SKM-1 treated with dmso at 0.1 percent for 144 hours (cell line): ENCODE measurements around the gene TRPV5.

Experiments
- DNase-seq: peaks from one replicate; lab custom pipeline; 2025; ENCODE audit not compliant: unreplicated experiment; lab: John Stamatoyannopoulos, UW

TRPV5 gene

DNA sequence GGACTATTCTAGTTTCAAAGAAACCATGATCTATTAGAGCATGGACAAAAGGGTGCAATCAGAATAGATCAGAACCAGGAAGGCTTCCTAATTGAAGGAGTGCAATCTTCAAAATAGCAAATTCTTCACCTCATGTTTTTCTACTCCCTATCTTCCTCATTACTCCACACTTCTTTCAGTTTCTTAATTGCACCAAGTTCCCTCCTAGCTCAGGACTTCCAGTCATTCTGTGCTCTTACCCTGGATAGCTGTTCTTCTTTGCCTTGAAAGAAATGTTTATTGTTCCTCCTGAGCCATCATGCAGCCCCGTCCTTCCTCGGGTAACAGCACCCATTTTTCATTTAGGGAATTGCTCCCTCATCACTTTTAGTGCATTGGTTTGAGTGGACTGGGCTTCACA lies 23.1 kb downstream of the TRPV5 start:
- DNase-seq, result no peak

DNA sequence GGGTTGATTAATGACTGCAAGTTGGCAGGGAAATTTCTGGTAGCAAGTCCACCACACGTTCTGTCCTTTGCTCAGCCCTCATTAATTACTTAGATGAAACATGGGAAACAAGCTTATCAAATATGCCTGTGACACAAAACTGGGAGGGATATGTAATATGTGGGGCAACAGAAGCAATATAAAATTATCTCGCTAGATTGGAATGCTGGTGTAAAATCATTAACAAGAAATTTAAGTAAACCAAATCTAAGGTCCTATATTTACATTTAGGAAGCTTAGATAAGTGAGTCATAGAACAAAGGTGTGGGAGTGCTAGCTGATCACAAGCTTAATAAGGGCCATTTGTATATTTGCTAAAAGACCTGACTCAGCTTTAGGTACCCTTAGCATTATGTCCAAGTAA lies 23.5 kb downstream of the TRPV5 start:
- DNase-seq, result no peak

DNA sequence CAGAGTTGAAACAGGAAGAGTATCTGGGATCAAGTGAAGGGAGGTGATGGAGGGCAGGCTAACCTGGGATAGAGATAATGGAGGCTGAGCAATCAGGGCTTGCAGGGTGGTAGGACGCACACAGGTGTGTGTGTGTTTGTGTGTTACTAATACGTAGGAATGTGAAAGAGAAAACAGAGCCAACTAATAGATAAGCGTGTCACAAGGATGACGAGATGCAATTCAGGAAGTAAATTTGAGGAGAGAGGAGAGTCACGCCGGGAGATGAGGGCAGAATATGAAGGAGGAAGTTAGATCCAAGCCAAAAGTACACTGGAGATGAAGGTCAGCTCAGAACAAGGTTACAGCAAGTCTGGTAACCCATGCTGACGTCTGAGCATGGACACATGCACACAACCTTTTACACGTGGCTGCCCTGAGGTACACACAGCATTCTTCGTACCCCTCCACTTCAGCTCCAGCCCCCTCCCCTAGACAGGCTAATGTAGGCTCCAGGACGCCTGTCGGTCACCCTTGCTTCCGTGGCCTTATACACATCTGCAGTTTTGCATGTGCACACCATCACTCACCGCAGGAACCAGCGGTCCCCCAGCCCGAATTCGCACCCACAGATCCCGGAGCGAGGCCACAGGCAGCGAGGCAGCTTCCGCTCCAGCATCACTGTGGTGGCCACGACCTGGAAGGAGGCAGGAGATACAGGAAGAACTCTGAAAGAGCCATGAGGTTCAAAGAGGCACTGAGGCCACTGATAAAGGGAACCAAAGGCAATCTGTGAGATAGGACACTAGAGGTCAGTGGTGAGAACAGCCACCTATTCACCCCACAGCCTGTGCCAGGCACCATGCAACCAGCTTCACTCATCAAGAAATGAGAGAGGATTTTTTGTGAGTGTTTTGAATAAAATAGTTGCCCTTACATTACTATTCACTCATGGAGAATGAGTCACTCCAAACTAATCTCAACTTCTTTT lies 24.3 kb downstream of the TRPV5 start:
- DNase-seq, result peak; percentile 49

DNA sequence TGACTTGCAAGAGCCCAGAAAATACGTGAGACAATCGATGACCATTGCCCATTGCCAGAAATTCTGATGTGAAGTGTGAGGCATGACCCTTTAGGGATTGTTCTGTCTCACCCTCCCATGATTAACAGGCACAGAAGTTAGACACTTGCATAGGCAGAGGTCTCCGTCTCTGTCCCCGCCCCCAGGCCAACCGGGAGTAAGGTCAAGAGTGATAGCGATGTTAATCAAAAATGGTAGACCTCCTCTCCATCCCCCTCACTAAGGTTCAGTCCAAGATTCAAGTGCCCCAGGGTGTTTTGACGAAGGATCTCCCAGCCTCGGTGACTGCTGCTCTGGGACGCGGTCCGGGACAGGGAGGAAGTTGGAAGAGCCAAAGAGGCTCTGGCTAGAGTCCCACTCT lies 25.3 kb downstream of the TRPV5 start:
- DNase-seq, result no peak

DNA sequence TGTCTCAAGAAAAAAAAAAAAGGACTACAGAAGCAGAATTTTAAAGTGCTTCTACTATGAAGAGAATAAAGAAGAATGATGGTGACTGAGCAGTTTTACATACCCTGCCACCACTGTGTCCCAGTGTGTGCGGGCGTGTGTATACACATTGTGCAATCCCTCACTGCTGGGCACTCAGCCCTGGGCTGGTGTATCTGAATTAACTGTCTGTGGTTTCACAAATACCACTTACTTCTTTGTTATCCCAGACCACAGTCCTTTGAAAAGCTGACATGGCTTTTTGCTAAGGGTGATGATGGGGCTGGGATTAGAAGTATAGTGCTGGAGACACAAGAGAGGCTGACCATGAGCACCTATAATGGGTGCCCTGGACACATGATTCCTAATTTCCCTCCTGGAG lies 26.9 kb downstream of the TRPV5 start:
- DNase-seq, result no peak

DNA sequence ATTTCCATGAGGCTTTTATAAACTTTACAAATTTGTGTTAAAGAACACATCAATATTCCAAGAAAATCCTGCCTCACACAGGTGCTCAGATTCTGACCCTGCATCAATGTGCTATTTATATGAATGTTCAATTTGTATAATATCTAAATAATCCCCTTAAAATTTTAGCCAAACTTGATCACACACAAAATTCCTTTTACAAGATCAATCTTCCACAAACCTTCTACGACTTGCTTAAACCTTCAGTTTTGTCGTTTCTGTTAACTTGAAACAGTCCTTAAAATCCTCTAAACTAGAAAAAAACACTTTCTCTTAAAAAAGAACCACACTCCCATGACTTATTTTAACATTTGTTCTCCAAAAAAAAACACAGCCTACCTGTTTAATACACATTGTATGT lies 27.8 kb downstream of the TRPV5 start:
- DNase-seq, result no peak

DNA sequence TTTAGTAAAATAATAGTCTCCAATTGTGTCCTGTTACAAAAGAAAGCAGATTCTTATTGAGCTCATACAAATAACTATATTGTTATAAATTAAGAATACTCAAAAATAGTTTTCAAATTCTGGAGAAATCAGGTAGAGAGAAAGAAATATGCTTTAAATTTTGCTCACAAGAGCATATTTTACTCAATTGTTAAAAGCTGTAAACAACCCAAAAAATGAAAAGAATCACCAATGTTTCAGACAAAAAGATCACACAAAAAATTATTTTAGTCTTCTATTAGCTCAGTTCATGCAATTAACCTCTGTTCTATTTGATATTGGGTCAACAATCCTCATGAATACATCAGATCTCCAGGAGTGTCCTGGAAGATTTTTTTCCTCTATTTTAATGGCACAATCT lies 29.4 kb downstream of the TRPV5 start:
- DNase-seq, result no peak

DNA sequence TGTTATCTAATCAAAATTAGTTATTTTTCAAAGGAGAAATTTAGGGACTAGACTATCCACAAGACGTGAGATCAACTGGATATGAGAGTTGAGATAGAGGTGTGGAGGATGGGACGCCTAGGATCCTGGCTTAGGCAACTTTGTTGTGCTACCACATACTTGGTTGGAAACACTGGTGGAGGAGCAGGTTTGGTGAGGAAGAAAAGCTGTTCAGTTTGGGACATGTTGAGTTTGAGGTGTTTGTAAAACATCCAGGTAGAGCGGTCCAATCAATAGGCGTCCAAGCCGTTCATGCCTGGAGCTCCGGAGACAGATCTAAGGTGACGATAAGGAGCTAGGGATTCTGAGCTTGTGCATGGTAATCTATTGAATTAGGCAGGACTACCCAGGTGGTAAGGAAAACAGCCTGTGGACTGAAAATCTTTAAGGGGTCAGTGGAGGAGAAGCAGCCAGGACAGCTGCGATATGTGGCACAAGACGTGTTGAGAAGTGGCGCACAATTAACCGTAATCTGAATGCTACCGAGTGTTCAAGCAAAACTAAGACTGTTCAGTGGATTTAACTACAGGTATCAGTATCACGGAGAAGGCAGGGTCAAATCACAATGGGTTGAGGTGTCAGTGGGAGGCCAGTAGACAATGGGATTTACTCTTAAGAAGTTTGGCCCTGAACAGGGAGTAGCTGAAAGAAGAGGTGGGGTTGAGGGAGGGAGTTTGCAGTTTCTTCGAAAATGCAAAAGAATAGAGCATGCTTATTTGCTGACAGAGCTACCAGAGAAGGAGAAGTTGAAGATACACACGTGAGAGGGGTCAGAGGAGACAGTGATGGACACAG lies 31.9 kb downstream of the TRPV5 start:
- DNase-seq, result no peak

DNA sequence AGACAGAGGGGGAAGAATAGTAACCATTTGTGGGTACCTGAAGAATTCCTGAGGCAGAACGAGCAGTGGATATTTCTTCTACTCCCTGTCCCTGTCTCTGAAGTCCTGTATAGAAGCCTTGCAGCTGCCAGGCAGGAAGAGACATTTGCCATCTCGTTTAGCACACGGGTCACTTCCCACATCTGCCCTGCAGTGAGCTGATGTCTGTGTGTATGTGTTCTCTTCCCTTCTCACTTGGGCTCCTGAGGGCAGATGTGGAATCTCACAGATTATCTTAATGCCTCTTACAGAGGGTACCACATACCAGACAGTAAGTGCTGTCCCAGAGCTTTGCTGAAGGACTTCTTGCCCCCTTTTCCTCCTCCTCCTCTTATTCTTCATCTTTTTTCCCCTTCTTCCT lies 33.9 kb downstream of the TRPV5 start:
- DNase-seq, result no peak

DNA sequence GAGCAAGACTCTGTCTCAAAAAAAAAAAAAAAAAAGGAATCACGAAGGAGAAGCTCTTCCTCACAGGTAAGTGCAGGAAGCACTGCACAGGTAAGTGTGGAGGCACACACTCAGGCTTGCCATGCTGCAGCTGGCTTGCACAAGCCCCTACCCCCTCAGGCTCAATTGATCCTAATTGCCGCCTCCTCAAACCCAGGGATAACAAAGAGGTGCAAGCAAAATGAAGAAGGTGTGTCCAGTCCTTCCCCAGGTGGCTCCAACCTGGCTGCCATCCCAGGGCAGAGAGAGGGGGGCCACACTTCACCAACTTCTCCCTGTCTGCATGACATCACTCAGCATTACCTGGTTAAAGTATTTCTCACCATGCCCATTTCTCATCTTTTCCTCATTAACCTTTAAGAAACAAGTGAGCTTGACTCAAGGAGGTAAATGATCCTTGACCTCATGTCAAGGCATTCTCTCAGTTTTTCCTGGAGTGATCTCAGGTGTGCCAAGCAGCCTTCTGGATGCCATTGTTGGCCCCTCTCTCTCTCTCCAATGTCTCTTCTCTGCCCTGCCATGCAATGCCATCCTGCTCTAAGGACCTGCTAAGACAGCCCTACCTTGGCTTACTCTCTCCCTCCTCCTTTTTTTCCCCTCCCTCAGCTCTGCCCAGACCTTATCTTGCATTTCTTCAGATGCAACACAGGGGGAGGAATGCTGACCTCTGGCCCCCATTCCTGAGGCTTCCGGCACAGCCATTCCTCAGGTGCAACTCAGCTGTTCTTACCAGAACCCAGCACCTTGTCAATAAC lies 35.0 kb downstream of the TRPV5 start:
- no peak for DNase-seq

DNA sequence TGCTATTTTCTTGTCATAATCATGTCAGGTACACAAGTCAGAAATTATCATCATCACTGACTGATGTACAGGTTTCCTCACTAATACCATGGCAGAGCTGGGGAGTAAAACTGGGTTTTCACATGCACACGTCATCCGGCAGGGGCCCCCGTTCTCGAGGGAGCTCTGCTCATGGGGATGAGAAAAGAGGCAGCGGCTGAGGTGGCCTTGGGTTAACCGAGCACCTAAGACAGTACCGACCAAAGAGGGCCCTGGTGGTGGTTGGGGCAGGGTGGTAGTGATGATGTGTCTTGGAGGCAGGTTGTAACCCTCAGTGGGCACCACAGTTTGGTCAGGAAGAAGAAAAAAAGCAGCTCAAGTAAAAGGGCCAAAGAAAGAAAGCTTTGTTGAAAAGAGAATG lies 35.9 kb downstream of the TRPV5 start:
- no peak for DNase-seq

DNA sequence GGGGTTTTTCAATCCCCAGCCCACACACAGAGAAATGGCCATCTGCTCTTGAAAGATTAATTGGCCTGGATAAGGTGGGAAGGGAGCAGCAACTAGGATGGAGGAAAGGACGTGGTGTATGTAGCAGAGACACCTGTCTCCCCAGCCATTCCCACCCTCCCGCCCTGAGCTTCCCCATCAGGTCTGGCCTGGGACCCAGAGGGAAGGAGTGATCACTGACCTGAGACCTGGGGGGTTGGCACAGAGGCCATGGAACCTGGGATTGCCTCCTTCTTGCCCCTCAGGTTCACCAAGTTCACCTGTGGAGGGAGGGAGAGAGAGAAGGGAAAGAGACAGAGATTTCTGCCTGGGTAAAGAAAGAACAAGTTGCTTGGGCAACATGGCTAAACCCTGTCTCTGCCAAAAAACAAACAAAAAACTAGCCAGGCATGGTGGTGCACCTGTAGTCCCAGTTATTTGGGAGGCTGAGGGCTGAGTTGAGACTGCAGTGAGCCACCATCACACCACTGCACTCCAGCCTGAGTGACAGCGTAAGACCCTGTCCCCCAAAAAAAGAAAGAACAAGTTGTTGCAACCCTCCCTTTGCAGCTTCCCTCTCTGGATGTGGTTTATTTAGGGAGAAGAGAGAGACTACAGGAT lies 36.7 kb downstream of the TRPV5 start:
- no peak for DNase-seq

DNA sequence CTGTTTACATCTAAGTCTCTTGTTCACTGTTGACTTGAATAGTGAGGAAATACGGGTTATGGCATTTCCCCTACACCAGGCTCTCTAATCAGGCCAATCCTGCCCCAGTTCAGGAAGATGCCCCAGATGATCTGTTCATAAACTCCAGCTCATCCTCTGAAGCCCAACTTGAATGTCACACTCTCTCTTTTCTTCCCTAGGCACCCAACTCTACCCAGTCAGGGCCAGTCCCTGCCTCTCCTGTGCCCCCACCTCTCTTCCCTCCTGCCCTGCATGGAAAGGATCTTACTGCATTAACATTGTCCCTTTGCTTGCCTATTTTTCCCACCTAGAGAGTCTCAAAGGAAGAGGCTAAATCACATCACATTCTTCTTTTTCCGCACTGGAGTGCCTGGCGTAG lies 37.4 kb downstream of the TRPV5 start:
- DNase-seq, result no peak

DNA sequence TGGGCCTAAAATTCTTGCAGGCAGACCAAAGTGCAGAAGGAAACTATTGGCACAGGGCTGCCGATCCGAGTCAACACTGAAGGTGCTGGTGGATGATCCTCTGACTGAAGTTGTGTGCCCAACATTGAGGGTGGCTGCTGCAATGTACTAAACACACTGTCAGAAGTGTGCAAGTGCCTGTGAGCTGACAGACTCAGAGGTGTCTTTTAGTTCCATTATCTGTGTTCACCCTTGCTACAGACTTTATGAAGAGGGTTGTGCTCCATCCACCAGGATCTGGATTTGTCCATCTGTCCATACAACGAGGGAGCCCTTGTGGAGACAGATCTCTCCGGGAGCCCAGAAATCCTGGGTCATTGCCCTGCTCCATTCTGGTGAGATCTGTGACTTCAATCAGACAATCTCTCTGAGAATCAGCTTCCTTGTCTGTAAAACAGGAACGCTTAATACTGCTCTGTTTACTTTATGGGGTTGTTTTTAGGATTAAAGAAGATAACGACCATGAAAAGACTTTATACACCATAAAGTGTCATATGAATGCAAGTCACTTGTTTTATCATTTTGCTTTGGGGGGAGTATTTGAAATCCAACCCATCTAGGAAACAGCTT lies 38.5 kb downstream of the TRPV5 start:
- no peak for DNase-seq

DNA sequence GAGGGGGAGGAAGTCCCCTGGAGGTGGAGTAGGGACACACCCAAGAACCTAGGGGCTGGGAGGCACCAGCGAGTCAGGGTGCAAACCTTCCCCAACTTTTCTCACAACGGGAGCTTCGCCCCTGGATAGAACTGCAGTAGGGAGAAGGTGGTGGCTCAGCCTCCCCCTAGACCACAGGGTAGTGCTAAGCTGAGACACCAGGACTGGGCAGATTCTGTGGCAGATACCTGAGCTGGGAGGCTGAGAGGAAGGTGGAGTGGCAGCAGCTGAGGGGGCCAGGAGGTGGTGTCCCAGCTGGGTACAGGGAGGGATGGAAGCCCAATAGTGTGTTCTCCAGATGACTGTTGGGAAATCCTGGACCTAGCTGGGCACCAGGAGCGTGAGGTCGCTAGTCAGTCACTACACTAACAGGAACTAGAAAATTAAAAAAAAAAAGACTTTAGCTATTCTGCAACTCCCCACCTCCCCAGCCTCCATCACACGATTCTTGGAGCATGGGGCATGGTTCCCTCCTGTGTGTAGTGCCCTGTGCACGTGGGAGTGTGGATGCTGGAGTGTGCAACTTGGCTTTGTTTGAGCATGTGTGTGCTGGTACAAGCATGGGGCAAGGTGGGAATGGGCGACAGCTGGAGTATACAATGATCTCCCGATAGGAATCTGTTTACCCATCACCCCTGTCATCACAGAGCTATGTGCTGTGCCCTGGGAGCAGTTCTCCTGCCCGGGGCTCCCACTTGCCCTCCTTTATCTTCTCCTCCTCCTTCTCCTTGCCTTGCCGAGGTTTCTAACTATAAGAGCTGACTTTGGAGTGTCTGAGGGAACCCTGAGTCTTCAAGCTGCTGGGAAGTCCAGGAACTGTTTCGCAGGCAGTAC lies 39.2 kb downstream of the TRPV5 start:
- no peak for DNase-seq

DNA sequence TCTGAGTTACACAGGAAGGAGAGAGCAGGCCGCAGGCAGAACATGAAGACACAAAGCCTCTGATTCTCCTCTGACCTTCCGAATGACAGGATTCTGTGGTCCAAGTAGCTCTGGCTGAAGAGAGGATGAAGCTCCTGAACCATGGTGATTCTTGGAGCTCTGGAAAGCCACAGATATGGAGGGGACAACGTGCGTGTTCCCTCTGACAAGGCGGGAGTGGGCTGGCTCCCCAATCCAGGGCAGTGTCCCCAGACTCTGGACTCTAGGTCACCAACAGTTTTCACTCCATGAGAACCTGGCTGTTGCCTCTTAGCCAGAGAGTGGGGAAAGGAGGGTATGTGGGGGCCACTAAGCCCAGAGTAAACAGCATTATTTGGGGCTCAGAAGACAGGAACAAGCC lies 40.6 kb downstream of the TRPV5 start:
- DNase-seq, result no peak

DNA sequence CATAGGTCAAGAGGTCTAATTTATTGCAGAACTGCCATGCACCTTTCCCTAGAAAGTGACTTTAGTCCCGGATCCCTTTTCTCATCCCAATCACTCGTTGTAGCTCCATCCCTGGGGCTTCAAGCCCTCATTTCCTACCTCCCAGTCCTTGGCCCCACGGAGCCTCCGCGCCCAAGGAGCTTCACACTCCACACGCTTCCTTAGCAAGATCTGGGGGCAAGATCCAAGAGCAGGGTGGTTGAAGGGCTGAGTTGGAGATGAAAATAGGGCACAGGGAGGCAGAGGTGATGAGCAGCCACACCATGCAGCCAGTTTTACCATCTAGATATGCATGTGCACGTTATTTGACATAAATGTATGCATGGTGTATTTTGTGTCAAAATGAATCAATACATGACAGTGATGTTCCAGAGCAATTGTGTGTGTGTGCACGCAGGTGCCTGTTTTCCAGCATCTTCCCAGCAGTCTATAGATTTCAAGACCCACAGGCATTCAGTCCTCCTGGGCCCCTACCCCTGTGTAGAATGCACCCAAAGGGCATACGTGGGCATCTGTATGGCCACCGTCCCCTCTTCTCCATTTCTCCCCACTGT lies 42.0 kb downstream of the TRPV5 start:
- DNase-seq, result no peak

DNA sequence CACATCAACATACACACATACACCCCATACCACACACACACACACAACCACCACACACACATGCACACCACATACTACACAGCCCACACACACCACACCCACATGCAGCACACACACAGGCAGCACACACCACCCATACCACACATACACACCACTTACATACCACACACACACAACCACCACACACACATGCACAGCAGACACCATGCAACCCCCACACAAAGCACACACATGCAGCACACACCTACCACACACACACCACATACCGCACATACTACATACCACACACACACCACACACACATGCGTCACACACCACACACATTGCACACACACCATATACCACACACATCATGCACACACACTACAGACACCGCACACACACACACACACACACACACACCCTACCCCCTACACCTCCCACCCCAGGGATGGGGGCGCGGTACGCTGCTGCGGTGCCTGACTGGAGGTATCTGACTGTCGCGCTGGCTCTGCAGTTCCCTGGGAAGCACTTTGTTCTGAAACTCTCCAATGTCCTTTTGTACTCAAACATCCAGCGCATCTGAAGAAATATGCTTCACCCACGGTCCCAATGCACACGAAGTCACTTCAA lies 42.6 kb downstream of the TRPV5 start:
- DNase-seq, result no peak

DNA sequence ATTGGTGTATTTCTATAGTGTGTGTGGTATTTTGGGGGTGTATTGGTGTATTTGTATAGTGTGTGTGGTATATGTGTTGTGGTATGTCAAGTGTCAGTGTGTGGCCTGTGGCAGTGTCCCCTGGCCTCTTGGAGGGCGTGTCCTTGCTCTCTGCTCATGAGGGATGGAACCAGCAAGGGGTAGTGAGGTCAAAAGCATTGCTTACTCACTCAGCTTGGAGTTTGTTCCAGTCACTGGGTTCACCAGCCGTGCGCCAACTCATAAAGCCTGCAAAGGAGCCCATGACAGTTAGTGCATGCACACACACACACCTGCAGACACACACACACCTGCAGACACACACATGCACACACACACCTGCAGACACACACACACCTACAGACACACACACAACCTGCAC lies 43.7 kb downstream of the TRPV5 start:
- no peak for DNase-seq
